Breast epithelium (tissue), 4 donors: Measurements from ENCODE around the gene NTRK2. TPM values are rescaled to one million over a fixed set of nuclear protein-coding genes. Genes with fewer than 3 reads are reported as not detected.

Source experiments
- DNase-seq, 2 donors: peaks; one replicate each; pipeline ENCODE4 v3.0.0-alpha.2; 2019; ENCODE audit warnings: low spot score in 2 of 2
- H3K27ac ChIP-seq, 2 donors: fragments of 200-600 bp; sonication (generic) in 1 of 2; one replicate each; pipeline ENCODE4 v1.5.1; 2016 to 2019; ENCODE audit warnings: mild to moderate bottlenecking in 1 of 2
- H3K27me3 ChIP-seq, 2 donors: fragments of 200-600 bp; sonication (generic) in 1 of 2; one replicate each; pipeline versions ENCODE4 v1.5.1 to v1.6.0; 2017 to 2019; ENCODE audit warnings: control low read depth in 1 of 2, mild to moderate bottlenecking in 1 of 2
- H3K36me3 ChIP-seq: fragments of 200-600 bp; one replicate; pipeline ENCODE4 v1.5.1; 2019
- H3K4me1 ChIP-seq, 2 donors: fragments of 200-600 bp; sonication (generic); one replicate each; pipeline ENCODE4 v1.5.1; 2016 to 2019; ENCODE audit warnings: control low read depth in 1 of 2
- H3K4me3 ChIP-seq, 3 donors: fragments of 200-600 bp; sonication (generic); 1 replicate in 2 of 3; 2 replicates in 1 of 3; pipeline ENCODE4 v1.5.1; 2016 to 2019; ENCODE audit warnings: mild to moderate bottlenecking in 3 of 3, moderate library complexity in 2 of 3
- H3K9me3 ChIP-seq, 2 donors: fragments of 200-600 bp; sonication (generic) in 1 of 2; one replicate each; pipeline ENCODE4 v1.5.1; 2016 to 2019; ENCODE audit warnings: control low read depth in 1 of 2
- POLR2A ChIP-seq: fragments of 450-650 bp; IDR thresholded peaks from one replicate; pipeline ENCODE4 v1.6.1; 2016; ENCODE audit warnings: antibody characterized with exemption, mild to moderate bottlenecking, moderate library complexity
- POLR2AphosphoS5 ChIP-seq, 3 donors: sonication (generic); formaldehyde crosslinking; IDR thresholded peaks; one replicate each; pipeline ENCODE4 v1.6.1; 2017; ENCODE audit warnings: antibody characterized with exemption in 3 of 3
- intact Hi-C: fragments of 100-400 bp; cut with DNase I; formaldehyde crosslinking; loops from one replicate; pipeline ENCODE4 v1.15.1; 2023; ENCODE audit warnings: low total_unique reads
- total RNA-seq, 3 donors: library from RNA; depleted of rRNA; stranded (reverse); fragments of >200 nt; gene quantifications; one replicate each; pipeline ENCODE4 v1.1.0, GENCODE V29; 2016
- TF ChIP-seq, protein P1 (sequence below), 3 donors: fragments of 450-650 bp; IDR thresholded peaks; one replicate each; pipeline ENCODE4 v1.5.1; 2016 to 2017; ENCODE audit warnings: antibody characterized with exemption in 3 of 3, mild to moderate bottlenecking in 3 of 3, moderate library complexity in 3 of 3

Gene NTRK2
- total RNA-seq, 3 donors from 2014 or later: 25.9 to 134 (median 112) TPM

DNA sequence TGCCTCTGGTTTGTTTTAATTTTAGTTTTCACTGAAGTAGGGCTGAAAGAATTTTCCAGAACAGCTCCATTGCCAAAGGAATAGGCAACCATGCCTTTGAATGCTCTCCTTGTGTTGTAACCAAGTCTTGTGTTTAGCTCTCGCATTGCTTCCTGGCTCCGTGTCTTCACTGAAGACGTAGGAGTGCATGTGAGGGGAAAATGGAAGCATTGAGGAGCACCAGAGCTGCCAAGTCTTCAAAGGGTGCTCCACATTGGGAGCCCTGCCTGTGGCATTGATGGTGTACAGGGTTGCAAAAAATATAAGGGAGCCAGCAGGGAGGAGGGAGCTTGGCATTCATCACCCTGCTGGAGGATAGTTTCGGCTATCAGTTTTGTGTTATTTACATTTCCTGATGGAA is 86.6 kb downstream of the NTRK2 start:
- no peaks in the 10 kb centered on the region for H3K27me3 ChIP-seq
- TF ChIP-seq POLR2AphosphoS5 (IDR thresholded peaks at IDR 0.05) (no peak), POLR2A (no peak)
- TF ChIP-seq, protein P1, sequence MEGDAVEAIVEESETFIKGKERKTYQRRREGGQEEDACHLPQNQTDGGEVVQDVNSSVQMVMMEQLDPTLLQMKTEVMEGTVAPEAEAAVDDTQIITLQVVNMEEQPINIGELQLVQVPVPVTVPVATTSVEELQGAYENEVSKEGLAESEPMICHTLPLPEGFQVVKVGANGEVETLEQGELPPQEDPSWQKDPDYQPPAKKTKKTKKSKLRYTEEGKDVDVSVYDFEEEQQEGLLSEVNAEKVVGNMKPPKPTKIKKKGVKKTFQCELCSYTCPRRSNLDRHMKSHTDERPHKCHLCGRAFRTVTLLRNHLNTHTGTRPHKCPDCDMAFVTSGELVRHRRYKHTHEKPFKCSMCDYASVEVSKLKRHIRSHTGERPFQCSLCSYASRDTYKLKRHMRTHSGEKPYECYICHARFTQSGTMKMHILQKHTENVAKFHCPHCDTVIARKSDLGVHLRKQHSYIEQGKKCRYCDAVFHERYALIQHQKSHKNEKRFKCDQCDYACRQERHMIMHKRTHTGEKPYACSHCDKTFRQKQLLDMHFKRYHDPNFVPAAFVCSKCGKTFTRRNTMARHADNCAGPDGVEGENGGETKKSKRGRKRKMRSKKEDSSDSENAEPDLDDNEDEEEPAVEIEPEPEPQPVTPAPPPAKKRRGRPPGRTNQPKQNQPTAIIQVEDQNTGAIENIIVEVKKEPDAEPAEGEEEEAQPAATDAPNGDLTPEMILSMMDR (IDR thresholded peaks at IDR 0.05): no peak
- H3K36me3 ChIP-seq: no peaks in the 10 kb centered on the region
- no peak for DNase-seq
- peak overlapping the region; percentile 43 to 45 for H3K27ac ChIP-seq
- H3K4me3 ChIP-seq: no peak overlapping the region
- no peaks in the 10 kb centered on the region for H3K9me3 ChIP-seq
- intact Hi-C loops: no loop called here
- H3K4me1 ChIP-seq: peaks cover 0 to 9% of the 10 kb centered on the region in 2 donors

DNA sequence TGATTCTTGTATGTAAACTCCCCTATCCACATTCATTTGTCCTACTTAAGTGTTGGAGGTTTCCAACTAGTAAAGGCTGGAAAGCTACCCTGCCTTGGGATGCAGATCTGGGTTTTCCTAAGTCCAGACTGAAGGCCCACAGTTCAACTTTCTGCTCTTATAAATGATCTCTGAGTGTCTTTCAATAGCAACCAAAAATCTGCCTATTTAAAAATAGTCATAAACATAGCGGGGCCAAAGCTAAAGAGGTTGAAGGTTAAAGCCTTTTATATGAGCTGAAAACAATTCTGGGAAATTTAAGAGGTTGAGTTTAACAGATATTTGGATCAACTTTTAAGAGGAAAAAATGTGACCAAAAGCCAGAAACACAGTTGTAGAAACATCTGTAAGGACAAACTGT is 87.2 kb downstream of the NTRK2 start:
- DNase-seq: no peak
- H3K27me3 ChIP-seq: no peaks in the 10 kb centered on the region
- H3K4me3 ChIP-seq: no peak overlapping the region
- intact Hi-C loops: no loop called here
- TF ChIP-seq POLR2AphosphoS5 (IDR thresholded peaks at IDR 0.05) (no peak), POLR2A (no peak)
- TF ChIP-seq, protein P1 (IDR thresholded peaks at IDR 0.05): no peak
- H3K4me1 ChIP-seq: peaks cover 0 to 9% of the 10 kb centered on the region in 2 donors
- H3K36me3 ChIP-seq: no peaks in the 10 kb centered on the region
- peak overlapping the region; percentile 43 to 45 for H3K27ac ChIP-seq
- H3K9me3 ChIP-seq: no peaks in the 10 kb centered on the region

DNA sequence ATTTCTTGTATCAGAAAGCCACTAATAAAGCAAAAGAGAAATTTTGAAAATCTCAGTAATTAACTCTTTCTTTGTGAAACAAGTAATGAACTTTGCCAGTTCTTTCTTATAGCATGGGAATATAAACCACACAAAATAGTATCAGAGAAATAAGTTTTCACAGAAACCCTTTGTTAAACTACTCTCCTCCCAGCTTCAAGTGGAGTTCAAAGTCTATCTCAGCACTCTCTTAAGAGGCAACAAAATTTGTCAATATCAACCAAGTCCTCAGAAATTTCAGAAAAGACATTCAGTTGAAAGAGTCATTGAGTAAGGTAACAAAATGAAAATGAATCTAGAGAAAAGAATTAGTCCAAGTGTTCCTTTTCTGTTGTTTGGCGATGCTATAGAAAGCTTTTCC is 89.3 kb downstream of the NTRK2 start:
- Histone ChIP-seq H3K9me3 (no peaks in the 10 kb centered on the region), H3K27ac (peak overlapping the region in 1 of 2 donors; percentile 43), H3K36me3 (no peaks in the 10 kb centered on the region), H3K27me3 (no peaks in the 10 kb centered on the region), H3K4me3 (no peak overlapping the region), H3K4me1 (peaks cover 0 to 9% of the 10 kb centered on the region in 2 donors)
- no peak for DNase-seq
- intact Hi-C loops: no loop called here
- no peak for TF ChIP-seq POLR2AphosphoS5 (IDR thresholded peaks at IDR 0.05)
- no peak for TF ChIP-seq POLR2A
- TF ChIP-seq, protein P1 (IDR thresholded peaks at IDR 0.05): no peak

DNA sequence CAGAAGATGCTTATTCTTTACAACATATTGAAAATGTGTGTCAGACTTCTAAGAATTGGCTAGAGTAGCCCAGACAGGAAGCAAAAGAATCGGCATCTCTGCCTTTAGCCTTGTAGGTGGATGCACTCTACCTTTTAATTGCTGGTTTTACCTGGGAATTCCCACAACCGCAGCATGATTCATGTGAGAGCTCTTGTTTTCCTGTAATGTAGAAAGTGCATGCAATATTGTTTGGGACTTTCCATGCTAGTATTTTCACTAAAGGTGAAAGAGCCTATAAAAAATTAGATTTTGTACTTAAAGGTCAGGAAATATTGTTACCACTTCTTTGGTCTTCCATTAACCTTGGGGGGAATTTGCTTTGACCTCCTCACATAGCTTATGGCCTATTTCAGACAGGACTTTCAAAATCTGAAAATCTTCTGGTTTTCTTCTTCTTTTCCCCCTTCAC is 89.8 kb downstream of the NTRK2 start:
- no peaks in the 10 kb centered on the region for H3K36me3 ChIP-seq
- H3K4me3 ChIP-seq: no peak overlapping the region
- TF ChIP-seq POLR2AphosphoS5 (IDR thresholded peaks at IDR 0.05): peak in 1 of 3 donors; percentile 37
- no peak for TF ChIP-seq POLR2A
- H3K4me1 ChIP-seq: peaks cover 0 to 9% of the 10 kb centered on the region in 2 donors
- no peaks in the 10 kb centered on the region for H3K27me3 ChIP-seq
- DNase-seq: no peak
- peak overlapping the region in 1 of 2 donors; percentile 43 for H3K27ac ChIP-seq
- intact Hi-C loops: no loop called here
- H3K9me3 ChIP-seq: no peaks in the 10 kb centered on the region

DNA sequence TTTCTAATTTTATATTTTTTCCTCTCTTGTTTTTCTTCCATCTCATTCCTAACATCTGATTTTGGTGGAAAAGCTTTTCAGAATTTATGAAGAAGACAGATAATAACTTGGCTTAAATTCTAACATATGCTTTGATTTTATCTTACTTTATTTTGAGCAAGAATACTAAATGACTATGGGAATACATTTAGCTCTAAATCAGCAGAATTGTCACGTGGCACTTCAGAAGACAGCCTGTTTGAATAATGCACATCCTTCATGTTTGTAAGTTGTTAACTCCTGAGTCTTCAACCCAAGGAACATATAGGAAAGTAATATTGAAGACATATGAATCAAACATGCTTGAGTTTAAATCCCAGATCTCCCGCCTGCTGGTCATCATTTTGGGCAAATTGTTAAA is 90.3 kb downstream of the NTRK2 start:
- H3K27ac ChIP-seq: peak overlapping the region in 1 of 2 donors; percentile 43
- no peaks in the 10 kb centered on the region for H3K36me3 ChIP-seq
- no peaks in the 10 kb centered on the region for H3K27me3 ChIP-seq
- no peak for DNase-seq
- TF ChIP-seq POLR2AphosphoS5 (IDR thresholded peaks at IDR 0.05): no peak
- TF ChIP-seq POLR2A: no peak
- TF ChIP-seq, protein P1 (IDR thresholded peaks at IDR 0.05): no peak
- H3K9me3 ChIP-seq: no peaks in the 10 kb centered on the region
- H3K4me3 ChIP-seq: no peak overlapping the region
- intact Hi-C loops: no loop called here
- peaks cover 0 to 9% of the 10 kb centered on the region in 2 donors for H3K4me1 ChIP-seq
